Gastrocnemius medialis (tissue), 4 donors: ENCODE measurements around the gene PPP3CA. TPM values are rescaled to one million over a fixed set of nuclear protein-coding genes. Genes with fewer than 3 reads are reported as not detected.

Experiments used
- ATAC-seq, 2 donors: fragments of 150-250 bp; one replicate each; pipeline ENCODE4 v1.9.1; 2016
- DNase-seq, 2 donors: peaks; one replicate each; pipeline ENCODE4 v3.0.0-alpha.2; 2019
- H3K27ac ChIP-seq, 4 donors: fragments of 200-600 bp; sonication (generic); 1 replicate in 1 of 4; 2 replicates in 3 of 4; pipeline ENCODE4 v1.5.1; 2016 to 2018; ENCODE audit warnings: mild to moderate bottlenecking in 2 of 4, moderate library complexity in 1 of 4
- H3K27me3 ChIP-seq, 3 donors: fragments of 200-600 bp; sonication (generic) in 2 of 3; 1 replicate in 1 of 3; 2 replicates in 2 of 3; pipeline versions ENCODE4 v1.5.1 to v1.6.0; 2016 to 2019; ENCODE audit warnings: mild to moderate bottlenecking in 1 of 3, moderate library complexity in 1 of 3
- H3K36me3 ChIP-seq, 2 donors: fragments of 200-600 bp; sonication (generic) in 1 of 2; one replicate each; pipeline ENCODE4 v1.5.1; 2017 to 2018
- H3K4me1 ChIP-seq, 2 donors: fragments of 200-600 bp; sonication (generic) in 1 of 2; one replicate each; pipeline ENCODE4 v1.5.1; 2016 to 2017; ENCODE audit warnings: mild to moderate bottlenecking in 2 of 2
- H3K4me3 ChIP-seq, 4 donors: fragments of 200-600 bp; sonication (generic) in 3 of 4; 1 replicate in 1 of 4; 2 replicates in 3 of 4; pipeline ENCODE4 v1.5.1; 2016 to 2019; ENCODE audit warnings: mild to moderate bottlenecking in 2 of 4
- H3K9me3 ChIP-seq, 3 donors: fragments of 200-600 bp; sonication (generic) in 2 of 3; 1 replicate in 1 of 3; 2 replicates in 2 of 3; pipeline ENCODE4 v1.5.1; 2016 to 2019
- CTCF ChIP-seq, 5 experiments: fragments of 450-650 bp in 3 of 5; fragments of 200-600 bp in 2 of 5; sonication (generic) in 2 of 5; IDR thresholded peaks in 4 of 5; conservative IDR thresholded peaks in 1 of 5; 1 replicate in 4 of 5; 2 replicates in 1 of 5; pipeline ENCODE4 v1.5.1; 2016 to 2019; ENCODE audit warnings: antibody characterized with exemption in 5 of 5, mild to moderate bottlenecking in 3 of 5, moderate library complexity in 3 of 5
- POLR2A ChIP-seq, 2 donors: fragments of 450-650 bp; IDR thresholded peaks; one replicate each; pipeline ENCODE4 v1.6.1; 2017; ENCODE audit warnings: antibody characterized with exemption in 2 of 2, mild to moderate bottlenecking in 2 of 2, moderate library complexity in 2 of 2
- in situ Hi-C, 4 donors: fragments of 200-750 bp; cut with MboI; loops; one replicate each; pipeline versions ENCODE4 v1.15.0 to v1.8.0; 2017; ENCODE audit warnings: low sequenced_read_pairs in 4 of 4
- intact Hi-C: fragments of 100-400 bp; cut with DNase I; formaldehyde crosslinking; loops from one replicate; pipeline ENCODE4 v1.15.1; 2023; ENCODE audit warnings: low total_unique reads
- total RNA-seq, 4 donors: library from RNA; depleted of rRNA; stranded (reverse); fragments of >200 nt; gene quantifications; one replicate each; pipeline versions ENCODE4 v1.1.0 to v1.2.3, GENCODE V29; 2016

Gene PPP3CA
- total RNA-seq, 4 donors from 2014 or later = 25.1 to 30.3 (median 26.7) TPM

- in situ Hi-C loops (no loop called here), intact Hi-C loops (no loop called here)
- Histone ChIP-seq H3K27ac (no peak overlapping the region), H3K9me3 (no peaks in the 10 kb centered on the region), H3K4me3 (no peak overlapping the region), H3K27me3 (no peaks in the 10 kb centered on the region), H3K4me1 (peaks cover 0 to 4% of the 10 kb centered on the region in 2 donors), H3K36me3 (no peaks in the 10 kb centered on the region)
- ATAC-seq (no peak), DNase-seq (no peak)
- no peak for TF ChIP-seq CTCF (IDR thresholded peaks at IDR 0.05 in 4 of 5, conservative IDR thresholded peaks at IDR 0.05 in 1 of 5)
- TF ChIP-seq POLR2A (IDR thresholded peaks at IDR 0.05) = no peak
Observed at GRCh38 chr4:100983426-100983825, 363.9 kb downstream of the PPP3CA start.

GRCh38 chr4:100982345-100982744 lies 365.0 kb downstream of the PPP3CA start:
- TF ChIP-seq CTCF (IDR thresholded peaks at IDR 0.05 in 4 of 5, conservative IDR thresholded peaks at IDR 0.05 in 1 of 5) (no peak), POLR2A (IDR thresholded peaks at IDR 0.05) (no peak)
- Histone ChIP-seq H3K36me3 (no peaks in the 10 kb centered on the region), H3K27me3 (no peaks in the 10 kb centered on the region), H3K4me3 (no peak overlapping the region), H3K9me3 (no peaks in the 10 kb centered on the region), H3K4me1 (peaks cover 5 to 10% of the 10 kb centered on the region in 2 donors), H3K27ac (no peak overlapping the region)
- intact Hi-C loops (no loop called here), in situ Hi-C loops (no loop called here)
- DNase-seq = no peak
- ATAC-seq = no peak

- ATAC-seq (peak in 1 of 2 donors; percentile 28), DNase-seq (no peak)
- TF ChIP-seq POLR2A (IDR thresholded peaks at IDR 0.05) (no peak), CTCF (IDR thresholded peaks at IDR 0.05 in 4 of 5, conservative IDR thresholded peaks at IDR 0.05 in 1 of 5) (no peak)
- intact Hi-C loops (no loop called here), in situ Hi-C loops (no loop called here)
- no peak overlapping the region for H3K27ac ChIP-seq
- no peaks in the 10 kb centered on the region for H3K9me3 ChIP-seq
- no peaks in the 10 kb centered on the region for H3K36me3 ChIP-seq
- no peak overlapping the region for H3K4me3 ChIP-seq
- H3K4me1 ChIP-seq = peaks cover 6 to 17% of the 10 kb centered on the region in 2 donors
- no peaks in the 10 kb centered on the region for H3K27me3 ChIP-seq
Observed at GRCh38 chr4:100981447-100982204, 365.7 kb downstream of the PPP3CA start.

GRCh38 chr4:100979736-100980135 lies 367.6 kb downstream of the PPP3CA start:
- no peak overlapping the region for H3K4me3 ChIP-seq
- no peak overlapping the region for H3K27ac ChIP-seq
- no peaks in the 10 kb centered on the region for H3K27me3 ChIP-seq
- intact Hi-C loops (no loop called here), in situ Hi-C loops (no loop called here)
- H3K36me3 ChIP-seq = no peaks in the 10 kb centered on the region
- no peaks in the 10 kb centered on the region for H3K9me3 ChIP-seq
- no peak for TF ChIP-seq POLR2A (IDR thresholded peaks at IDR 0.05)
- TF ChIP-seq CTCF (IDR thresholded peaks at IDR 0.05 in 4 of 5, conservative IDR thresholded peaks at IDR 0.05 in 1 of 5) = no peak
- DNase-seq = no peak
- H3K4me1 ChIP-seq = peaks cover 6 to 17% of the 10 kb centered on the region in 2 donors
- no peak for ATAC-seq
